ENCODE results near the gene GPC1. TPM values are rescaled to one million over a fixed set of nuclear protein-coding genes. Genes with fewer than 3 reads are reported as not detected.

GPC1 gene
- total and polyA plus RNA-seq, 2 donors (not counting 1 experiment from before 2014, with no cell fraction given): 1.2 to 3.3 TPM

DNA sequence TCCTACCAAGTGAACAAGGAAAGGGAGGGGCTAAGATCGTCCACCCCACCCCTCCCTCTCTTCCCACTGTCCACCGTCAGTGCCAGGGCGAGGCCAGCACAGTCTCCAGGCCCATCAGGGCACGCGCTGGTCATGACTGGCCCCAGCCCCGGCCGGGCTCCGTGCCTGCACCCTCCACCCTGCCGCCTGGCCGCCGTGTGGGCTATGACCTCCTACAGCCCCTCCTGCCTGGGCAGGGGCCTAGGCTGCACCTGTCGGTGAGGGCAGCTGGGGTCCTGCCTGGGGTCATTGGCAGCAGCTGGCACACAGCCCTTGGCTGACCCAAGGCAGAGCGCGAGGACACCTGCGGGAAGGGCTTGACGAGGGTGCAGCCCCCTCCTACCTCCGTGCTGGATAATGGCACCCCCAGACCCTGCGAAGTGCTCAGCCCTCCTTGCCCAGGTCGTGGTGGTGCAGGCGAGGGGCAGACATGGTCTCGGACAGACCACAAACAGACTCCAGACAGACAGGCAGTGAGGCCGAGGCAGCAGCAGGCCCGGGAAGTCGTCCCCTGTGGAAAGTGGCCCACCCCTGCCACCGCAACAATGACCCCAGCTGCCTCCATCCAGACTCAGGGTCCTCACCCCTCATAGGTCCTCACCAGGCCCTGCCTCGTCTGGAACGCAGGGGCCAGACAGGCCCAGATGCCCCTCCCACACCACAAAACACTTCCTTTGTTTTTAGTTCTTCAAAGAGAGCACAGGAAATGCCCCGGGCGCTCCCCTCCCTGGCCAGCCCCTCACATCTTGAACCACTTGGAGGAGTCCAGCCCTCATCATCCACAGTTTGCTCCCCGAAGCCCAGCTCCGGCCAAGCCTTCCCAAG is 43.1 kb upstream of the GPC1 start:
- WGBS (ENCODE audit: insufficient coverage): 72% methylated on average over 27 of the region's 31 CpGs
- CTCF ChIA-PET: no interaction called here
- Histone ChIP-seq H2AFZ (ENCODE audit: insufficient read depth, low read depth, low read length, poor library complexity, severe bottlenecking) (no peak overlapping the region), H3K4me3 (ENCODE audit: control extremely low read depth in 1 of 5, extremely low read depth in 1 of 5, insufficient read depth in 1 of 5, low read depth in 2 of 5, low read length in 4 of 5) (no peak overlapping the region), H3K9me3 (ENCODE audit: control extremely low read depth in 1 of 3, control insufficient read depth in 2 of 3, insufficient read depth in 1 of 3, low read length in 2 of 3) (no peaks in the 10 kb centered on the region), H3K79me2 (ENCODE audit: control insufficient read depth, insufficient read depth, low read length) (no peaks in the 10 kb centered on the region), H3K27me3 (replicated peaks in 1 of 4; ENCODE audit: control extremely low read depth in 1 of 4, control insufficient read depth in 3 of 4, insufficient read depth in 4 of 4, low read length in 3 of 4) (no peaks in the 10 kb centered on the region), H3K9ac (ENCODE audit: low read length) (no peak overlapping the region), H3K4me1 (ENCODE audit: control insufficient read depth in 2 of 2, insufficient read depth in 2 of 2, low read length in 2 of 2) (no peaks in the 10 kb centered on the region), H3K27ac (ENCODE audit: low read length in 2 of 2) (no peak overlapping the region), H3K4me2 (replicated peaks; ENCODE audit: low read depth, low read length, poor library complexity, severe bottlenecking) (no peak overlapping the region), H4K20me1 (ENCODE audit: control insufficient read depth, insufficient read depth, low read length, poor library complexity, severe bottlenecking) (no peaks in the 10 kb centered on the region), H3K36me3 (replicated peaks in 1 of 2; ENCODE audit: control extremely low read depth in 1 of 2, control insufficient read depth in 1 of 2, extremely low read depth in 1 of 2, insufficient read depth in 2 of 2, low read length in 1 of 2) (no peaks in the 10 kb centered on the region)
- POLR2A ChIA-PET: no interaction called here
- intact Hi-C loops (cut with micrococcal nuclease): no loop called here
- Mint-ChIP-seq H3K9me3 (ENCODE audit: insufficient read depth) (no peaks in the 10 kb centered on the region), H3K27ac (no peak overlapping the region), H3K4me1 (no peaks in the 10 kb centered on the region), H3K27me3 (no peaks in the 10 kb centered on the region), H3K4me3 (no peak overlapping the region)
- no peak for TF ChIP-seq EZH2 (IDR thresholded peaks at IDR 0.05; ENCODE audit: borderline replicate concordance, insufficient read depth, low read depth, low read length, poor library complexity, severe bottlenecking)
- TF ChIP-seq, protein P1, sequence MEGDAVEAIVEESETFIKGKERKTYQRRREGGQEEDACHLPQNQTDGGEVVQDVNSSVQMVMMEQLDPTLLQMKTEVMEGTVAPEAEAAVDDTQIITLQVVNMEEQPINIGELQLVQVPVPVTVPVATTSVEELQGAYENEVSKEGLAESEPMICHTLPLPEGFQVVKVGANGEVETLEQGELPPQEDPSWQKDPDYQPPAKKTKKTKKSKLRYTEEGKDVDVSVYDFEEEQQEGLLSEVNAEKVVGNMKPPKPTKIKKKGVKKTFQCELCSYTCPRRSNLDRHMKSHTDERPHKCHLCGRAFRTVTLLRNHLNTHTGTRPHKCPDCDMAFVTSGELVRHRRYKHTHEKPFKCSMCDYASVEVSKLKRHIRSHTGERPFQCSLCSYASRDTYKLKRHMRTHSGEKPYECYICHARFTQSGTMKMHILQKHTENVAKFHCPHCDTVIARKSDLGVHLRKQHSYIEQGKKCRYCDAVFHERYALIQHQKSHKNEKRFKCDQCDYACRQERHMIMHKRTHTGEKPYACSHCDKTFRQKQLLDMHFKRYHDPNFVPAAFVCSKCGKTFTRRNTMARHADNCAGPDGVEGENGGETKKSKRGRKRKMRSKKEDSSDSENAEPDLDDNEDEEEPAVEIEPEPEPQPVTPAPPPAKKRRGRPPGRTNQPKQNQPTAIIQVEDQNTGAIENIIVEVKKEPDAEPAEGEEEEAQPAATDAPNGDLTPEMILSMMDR (IDR thresholded peaks at IDR 0.05): no peak
- DNase-seq (no peak), ATAC-seq (ENCODE audit: low read depth) (no peak)
